Stimulated activated CD8-positive, alpha-beta memory T cell treated with anti-CD3 and anti-CD28 coated beads, Interleukin-15, amount 100 ng/mL, for 4 hours (primary cell): Measurements from ENCODE around the gene TTC21A.

ENCODE experiments used
- DNase-seq, 2 donors: peaks; one replicate each; pipeline ENCODE4 v3.0.0-alpha.2; 2020; ENCODE audit warnings: low read depth in 2 of 2

TTC21A gene

GRCh38 chr3:39114456-39114855, 7.0 kb downstream of the TTC21A start:
- DNase-seq, result no peak

GRCh38 chr3:39115870-39116269, 8.4 kb downstream of the TTC21A start:
- DNase-seq, result no peak

GRCh38 chr3:39118079-39118478, 10.6 kb downstream of the TTC21A start:
- no peak for DNase-seq

GRCh38 chr3:39118931-39119660, 11.6 kb downstream of the TTC21A start:
- DNase-seq, result no peak

- DNase-seq, result no peak
Observed at GRCh38 chr3:39121621-39122020, 14.1 kb downstream of the TTC21A start.

GRCh38 chr3:39122813-39123212, 15.3 kb downstream of the TTC21A start:
- no peak for DNase-seq

- DNase-seq, result no peak
Observed at GRCh38 chr3:39124876-39125840, 17.7 kb downstream of the TTC21A start.

- DNase-seq, result no peak
Observed at GRCh38 chr3:39125841-39126500, 18.5 kb downstream of the TTC21A start.

- DNase-seq, result no peak
Observed at GRCh38 chr3:39126532-39127071, 19.1 kb downstream of the TTC21A start.

- DNase-seq, result no peak
Observed at GRCh38 chr3:39127269-39127907, 19.9 kb downstream of the TTC21A start.

GRCh38 chr3:39127908-39128304, 20.4 kb downstream of the TTC21A start:
- no peak for DNase-seq

- no peak for DNase-seq
Observed at GRCh38 chr3:39128951-39129350, 21.5 kb downstream of the TTC21A start.

GRCh38 chr3:39130026-39130425, 22.5 kb downstream of the TTC21A start:
- no peak for DNase-seq

- DNase-seq, result no peak
Observed at GRCh38 chr3:39130693-39131265, 23.3 kb downstream of the TTC21A start.

GRCh38 chr3:39132096-39133092, 24.9 kb downstream of the TTC21A start:
- no peak for DNase-seq

GRCh38 chr3:39133093-39133490, 25.6 kb downstream of the TTC21A start:
- DNase-seq, result no peak

GRCh38 chr3:39133822-39134221, 26.3 kb downstream of the TTC21A start:
- DNase-seq, result no peak

- DNase-seq, result no peak
Observed at GRCh38 chr3:39134305-39134704, 26.8 kb downstream of the TTC21A start.

- DNase-seq, result no peak
Observed at GRCh38 chr3:39135170-39135805, 27.8 kb downstream of the TTC21A start.
